B cell (primary cell): Measurements from ENCODE around the gene GRM2. TPM values are rescaled to one million over a fixed set of nuclear protein-coding genes. Genes with fewer than 3 reads are reported as not detected.

Experiments used
- ATAC-seq: fragments of 200-7000 bp; cut with Tn5 transposase; one replicate; pipeline ENCODE4 v1.10.0; 2021; ENCODE audit warnings: low read depth, mild to moderate bottlenecking, moderate number of reproducible peaks, moderate library complexity
- CTCF ChIA-PET: fragments of 350-600 bp; sonication (Branson Sonifier 250); formaldehyde crosslinking; loops from one replicate; lab custom pipeline; 2021; ENCODE audit warnings: antibody characterized with exemption, inconsistent platforms; lab: Charles Lee
- POLR2A ChIA-PET: fragments of 350-600 bp; sonication (Branson Sonifier 250); formaldehyde crosslinking; loops from one replicate; lab custom pipeline; 2021; ENCODE audit warnings: antibody characterized with exemption; lab: Charles Lee
- DNase-seq: peaks from one replicate; pipeline ENCODE4 v3.0.0; 2013
- H2AFZ ChIP-seq: 2 replicates; pipeline ENCODE4 v1.6.1; 2012; ENCODE audit warnings: mild to moderate bottlenecking, low read depth, low read length; ENCODE audit not compliant: insufficient read depth, poor library complexity, severe bottlenecking
- H3K27ac ChIP-seq, 2 donors: 1 replicate in 1 of 2; 2 replicates in 1 of 2; pipeline ENCODE4 v1.5.1; 2012 to 2013; ENCODE audit warnings: low read length in 2 of 2, mild to moderate bottlenecking in 2 of 2, moderate library complexity in 1 of 2
- H3K27me3 ChIP-seq, 4 experiments: fragments of 200-600 bp in 1 of 4; sonication (generic) in 1 of 4; replicated peaks in 1 of 4; 1 replicate in 2 of 4; 2 replicates in 2 of 4; pipeline versions ENCODE4 v1.6.1 to v1.7.0; 2013 to 2016; ENCODE audit warnings: low read length in 3 of 4, mild to moderate bottlenecking in 2 of 4, mixed read lengths in 1 of 4, moderate library complexity in 1 of 4; ENCODE audit not compliant: insufficient read depth in 4 of 4, control insufficient read depth in 3 of 4; ENCODE audit errors: control extremely low read depth in 1 of 4
- H3K36me3 ChIP-seq, 2 experiments: replicated peaks in 1 of 2; 1 replicate in 1 of 2; 2 replicates in 1 of 2; pipeline versions ENCODE4 v1.6.1 to v1.7.1; 2013; ENCODE audit warnings: low read length in 1 of 2; ENCODE audit not compliant: insufficient read depth in 2 of 2, control insufficient read depth in 1 of 2; ENCODE audit errors: control extremely low read depth in 1 of 2, extremely low read depth in 1 of 2
- H3K4me1 ChIP-seq, 2 donors: fragments of 200-600 bp in 1 of 2; sonication (generic) in 1 of 2; 1 replicate in 1 of 2; 2 replicates in 1 of 2; pipeline versions ENCODE4 v1.5.1 to v1.6.1; 2013 to 2017; ENCODE audit warnings: low read length in 2 of 2; ENCODE audit not compliant: control insufficient read depth in 2 of 2, insufficient read depth in 2 of 2
- H3K4me2 ChIP-seq: replicated peaks from 2 replicates; pipeline ENCODE3; 2012; ENCODE audit warnings: mild to moderate bottlenecking, low read depth, low read length; ENCODE audit not compliant: poor library complexity, severe bottlenecking
- H3K4me3 ChIP-seq, 5 experiments: fragments of 200-600 bp in 1 of 5; sonication (generic) in 1 of 5; 1 replicate in 3 of 5; 2 replicates in 2 of 5; pipeline versions ENCODE4 v1.5.1 to v1.7.0; 2011 to 2016; ENCODE audit warnings: low read length in 4 of 5, mild to moderate bottlenecking in 4 of 5, low read depth in 2 of 5, control low read depth in 1 of 5, moderate library complexity in 1 of 5; ENCODE audit not compliant: insufficient read depth in 1 of 5; ENCODE audit errors: control extremely low read depth in 1 of 5, extremely low read depth in 1 of 5
- H3K79me2 ChIP-seq: fragments of 200-600 bp; sonication (generic); one replicate; pipeline ENCODE4 v1.6.0; 2016; ENCODE audit warnings: low read length; ENCODE audit not compliant: control insufficient read depth, insufficient read depth
- H3K9ac ChIP-seq: fragments of 200-600 bp; sonication (generic); 2 replicates; pipeline ENCODE4 v1.6.1; 2017; ENCODE audit warnings: mild to moderate bottlenecking, low read length, moderate library complexity
- H3K9me3 ChIP-seq, 3 donors: one replicate each; pipeline versions ENCODE4 v1.6.1 to v1.7.1; 2013; ENCODE audit warnings: low read length in 2 of 3; ENCODE audit not compliant: control insufficient read depth in 2 of 3, insufficient read depth in 1 of 3; ENCODE audit errors: control extremely low read depth in 1 of 3
- H4K20me1 ChIP-seq: 2 replicates; pipeline ENCODE4 v1.6.0; 2012; ENCODE audit warnings: mild to moderate bottlenecking, low read length; ENCODE audit not compliant: insufficient read depth, control insufficient read depth, poor library complexity, severe bottlenecking
- H3K27ac Mint-ChIP-seq: one replicate; pipeline ENCODE4 v1.8.0; 2021; ENCODE audit warnings: mixed read lengths
- H3K27me3 Mint-ChIP-seq: one replicate; pipeline ENCODE4 v1.8.0; 2021; ENCODE audit warnings: mixed read lengths
- H3K4me1 Mint-ChIP-seq: one replicate; pipeline ENCODE4 v1.8.0; 2021; ENCODE audit warnings: mixed read lengths
- H3K4me3 Mint-ChIP-seq: one replicate; pipeline ENCODE4 v1.8.0; 2021; ENCODE audit warnings: mixed read lengths
- H3K9me3 Mint-ChIP-seq: one replicate; pipeline ENCODE4 v1.8.0; 2022; ENCODE audit warnings: mixed read lengths; ENCODE audit not compliant: insufficient read depth
- EZH2 ChIP-seq: IDR thresholded peaks from 2 replicates; pipeline ENCODE4 v1.6.1; 2012; ENCODE audit warnings: borderline replicate concordance, low read depth, mild to moderate bottlenecking, moderate library complexity, low read length; ENCODE audit not compliant: insufficient read depth, poor library complexity, severe bottlenecking
- WGBS: methylation state at CpG from one replicate; pipeline ENCODE4 v1.1.5; 2013; ENCODE audit warnings: missing lambda C conversion rate; ENCODE audit not compliant: insufficient coverage; 5-methylcytosine and 5-hydroxymethylcytosine counted together
- intact Hi-C: fragments of 100-400 bp; cut with micrococcal nuclease; formaldehyde crosslinking; loops from one replicate; pipeline ENCODE4 v1.10.0; 2022
- polyA plus RNA-seq: library from polyadenylated mRNA; depleted of rRNA; stranded (reverse); fragments of >200 nt; gene quantifications from 2 replicates; pipeline ENCODE4 v1.2.3, GENCODE V29; 2012
- total RNA-seq, 2 donors: library from RNA; stranded (reverse); fragments of 120-200 nt in 1 of 2; gene quantifications; 1 replicate in 1 of 2; 2 replicates in 1 of 2; pipeline versions ENCODE4 v1.2.3 to v1.2.4, GENCODE V29; 2013 to 2022
- TF ChIP-seq, protein P1 (sequence below): fragments of 200-600 bp; IDR thresholded peaks from one replicate; pipeline ENCODE4 v1.8.0; 2022; ENCODE audit warnings: antibody characterized with exemption, mild to moderate bottlenecking

GRM2 gene
- total and polyA plus RNA-seq, 2 donors (not counting 1 experiment from before 2014, with no cell fraction given): 0.86 to 2.8 TPM

DNA sequence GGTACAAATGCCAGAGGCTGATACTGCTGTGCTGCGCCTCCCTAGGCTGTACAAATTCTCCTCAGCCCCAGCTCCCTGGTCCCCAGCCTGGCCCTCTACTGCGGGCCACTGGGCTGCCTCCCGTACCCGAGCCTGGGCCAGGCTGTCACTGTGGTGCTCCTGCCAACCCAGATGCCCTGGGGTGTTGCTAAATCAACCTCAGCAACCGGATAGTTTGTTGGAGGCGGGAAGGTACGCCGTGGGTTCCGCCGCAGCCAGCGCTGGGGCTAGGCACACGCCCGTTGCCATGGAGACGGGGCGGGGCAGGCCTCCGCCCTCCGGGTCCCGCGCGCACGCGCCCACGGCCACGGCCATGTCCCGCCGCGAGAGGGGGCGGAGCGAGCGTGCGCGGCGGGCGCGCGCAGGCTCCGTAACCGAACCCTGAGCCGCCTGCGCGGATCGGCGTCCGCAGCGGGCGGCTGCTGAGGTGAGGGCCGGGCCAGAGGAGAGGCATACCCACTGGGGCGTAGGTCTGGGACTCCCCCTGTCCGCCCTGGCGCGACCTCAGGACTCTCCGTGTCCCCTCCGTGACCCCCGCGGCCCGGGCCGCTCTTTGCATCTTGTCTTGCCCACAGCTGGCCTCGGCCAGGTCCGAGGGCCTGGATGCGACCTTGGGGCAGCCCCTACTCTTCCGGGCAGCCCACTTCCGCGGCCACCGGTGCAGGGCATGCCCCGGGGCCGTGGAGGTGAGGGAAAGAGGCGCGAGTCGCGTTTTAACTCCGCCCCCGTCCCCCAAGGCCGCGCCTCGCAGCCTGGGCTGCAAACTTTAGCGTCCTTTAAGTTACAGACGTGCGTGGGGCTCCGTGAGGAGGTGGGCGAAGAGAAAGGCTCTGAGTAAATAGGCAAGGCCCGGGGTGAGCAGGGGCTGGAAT is 35.8 kb upstream of the GRM2 start, which contains the start of gene TEX264:
Gene TEX264, plus strand, starts transcription at position 430 of the 911 bp plus-strand sequence. CDS start 3,053 bp downstream, outside the sequence.
- H3K27ac ChIP-seq: peak within 1 kb of the TSS; percentile 81 to 85
- CTCF ChIA-PET: interaction anchor here (1.2 to 10.1 kb wide), 7 partner anchors 10 to 1055 kb away, joined by 4 to 190 read pairs (median 5); partner anchors contain the start of gene DCAF1
- intact Hi-C loops: loop anchor here (1.0 to 5.0 kb wide), 7 partner anchors 11 to 1226 kb away; partner anchors contain the start of genes DCAF1, HEMK1, MANF and STIMATE

More for the DNA sequence above, 35.8 kb upstream of the GRM2 start, which contains the start of gene TEX264:
- peak within 1 kb of the TSS; percentile 92 for H3K27ac Mint-ChIP-seq
- no peaks in the 10 kb centered on the region for H3K9me3 Mint-ChIP-seq
- peaks cover 31% of the 10 kb centered on the region for H3K79me2 ChIP-seq
- peaks cover 25 to 55% of the 10 kb centered on the region in 2 donors for H3K4me1 ChIP-seq
- peaks cover 19% of the 10 kb centered on the region for H4K20me1 ChIP-seq
- peak within 1 kb of the TSS; percentile 96 for H3K4me2 ChIP-seq
- peak within 1 kb of the TSS; percentile 91 for H3K9ac ChIP-seq
- peaks cover 61% of the 10 kb centered on the region for H3K4me1 Mint-ChIP-seq
- TF ChIP-seq, protein P1, sequence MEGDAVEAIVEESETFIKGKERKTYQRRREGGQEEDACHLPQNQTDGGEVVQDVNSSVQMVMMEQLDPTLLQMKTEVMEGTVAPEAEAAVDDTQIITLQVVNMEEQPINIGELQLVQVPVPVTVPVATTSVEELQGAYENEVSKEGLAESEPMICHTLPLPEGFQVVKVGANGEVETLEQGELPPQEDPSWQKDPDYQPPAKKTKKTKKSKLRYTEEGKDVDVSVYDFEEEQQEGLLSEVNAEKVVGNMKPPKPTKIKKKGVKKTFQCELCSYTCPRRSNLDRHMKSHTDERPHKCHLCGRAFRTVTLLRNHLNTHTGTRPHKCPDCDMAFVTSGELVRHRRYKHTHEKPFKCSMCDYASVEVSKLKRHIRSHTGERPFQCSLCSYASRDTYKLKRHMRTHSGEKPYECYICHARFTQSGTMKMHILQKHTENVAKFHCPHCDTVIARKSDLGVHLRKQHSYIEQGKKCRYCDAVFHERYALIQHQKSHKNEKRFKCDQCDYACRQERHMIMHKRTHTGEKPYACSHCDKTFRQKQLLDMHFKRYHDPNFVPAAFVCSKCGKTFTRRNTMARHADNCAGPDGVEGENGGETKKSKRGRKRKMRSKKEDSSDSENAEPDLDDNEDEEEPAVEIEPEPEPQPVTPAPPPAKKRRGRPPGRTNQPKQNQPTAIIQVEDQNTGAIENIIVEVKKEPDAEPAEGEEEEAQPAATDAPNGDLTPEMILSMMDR: no peak
- no peak for TF ChIP-seq EZH2
- no peaks in the 10 kb centered on the region for H3K27me3 ChIP-seq
- H3K4me3 Mint-ChIP-seq: peak within 1 kb of the TSS; percentile 91
- ATAC-seq (peak; percentile 85), DNase-seq (peak; percentile 97)
- peaks cover 0 to 14% of the 10 kb centered on the region in 2 experiments for H3K36me3 ChIP-seq
- H3K27me3 Mint-ChIP-seq: no peaks in the 10 kb centered on the region
- no peaks in the 10 kb centered on the region for H3K9me3 ChIP-seq
- POLR2A ChIA-PET: interaction anchor here (0.9 to 3.4 kb wide), 5 partner anchors 11 to 286 kb away, joined by 3 to 35 read pairs (median 4); partner anchors contain the start of genes DCAF1 and MANF
- under 1% methylated on average over 80 of the region's 81 CpGs for WGBS
- H3K4me3 ChIP-seq: peak within 1 kb of the TSS; percentile 46 to 99 (median 96)
- peak within 1 kb of the TSS; percentile 95 for H2AFZ ChIP-seq
